Upper lobe of left lung (tissue), 4 donors: ENCODE measurements around the gene DBNDD1.

Experiments
- POLR2AphosphoS5 ChIP-seq, 2 donors: sonication (generic); formaldehyde crosslinking; IDR thresholded peaks; one replicate each; pipeline ENCODE4 v1.5.1; 2017; ENCODE audit warnings: antibody characterized with exemption in 2 of 2
- TF ChIP-seq, protein P1 (sequence below), 6 experiments: fragments of 450-650 bp in 4 of 6; fragments of 200-600 bp in 2 of 6; sonication (generic) in 2 of 6; IDR thresholded peaks; one replicate each; pipeline ENCODE4 v1.5.1; 2016 to 2019; ENCODE audit warnings: antibody characterized with exemption in 6 of 6

GRCh38 chr16:90018297-90018651 is 982 bp downstream of the DBNDD1 start:
- TF ChIP-seq, protein P1, sequence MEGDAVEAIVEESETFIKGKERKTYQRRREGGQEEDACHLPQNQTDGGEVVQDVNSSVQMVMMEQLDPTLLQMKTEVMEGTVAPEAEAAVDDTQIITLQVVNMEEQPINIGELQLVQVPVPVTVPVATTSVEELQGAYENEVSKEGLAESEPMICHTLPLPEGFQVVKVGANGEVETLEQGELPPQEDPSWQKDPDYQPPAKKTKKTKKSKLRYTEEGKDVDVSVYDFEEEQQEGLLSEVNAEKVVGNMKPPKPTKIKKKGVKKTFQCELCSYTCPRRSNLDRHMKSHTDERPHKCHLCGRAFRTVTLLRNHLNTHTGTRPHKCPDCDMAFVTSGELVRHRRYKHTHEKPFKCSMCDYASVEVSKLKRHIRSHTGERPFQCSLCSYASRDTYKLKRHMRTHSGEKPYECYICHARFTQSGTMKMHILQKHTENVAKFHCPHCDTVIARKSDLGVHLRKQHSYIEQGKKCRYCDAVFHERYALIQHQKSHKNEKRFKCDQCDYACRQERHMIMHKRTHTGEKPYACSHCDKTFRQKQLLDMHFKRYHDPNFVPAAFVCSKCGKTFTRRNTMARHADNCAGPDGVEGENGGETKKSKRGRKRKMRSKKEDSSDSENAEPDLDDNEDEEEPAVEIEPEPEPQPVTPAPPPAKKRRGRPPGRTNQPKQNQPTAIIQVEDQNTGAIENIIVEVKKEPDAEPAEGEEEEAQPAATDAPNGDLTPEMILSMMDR (IDR thresholded peaks at IDR 0.05), result no peak
- TF ChIP-seq POLR2AphosphoS5 (IDR thresholded peaks at IDR 0.05), result no peak
